ENCODE data around the gene TECTB.

GRCh38 chr10:112338957-112339356, 55.8 kb downstream of the TECTB start:
- TF ChIP-seq CTCF (IDR thresholded peaks at IDR 0.05; ENCODE audit: insufficient read depth, low read length, poor library complexity, severe bottlenecking) (no peak), EZH2phosphoT487 (conservative IDR thresholded peaks at IDR 0.05; ENCODE audit: low read length) (no peak)

Data from SU-DHL-6 (cell line).